AG04450 (cell line): ENCODE measurements around the gene TJP3. TPM values are rescaled to one million over a fixed set of nuclear protein-coding genes. Genes with fewer than 3 reads are reported as not detected.

Experiments
- CTCF ChIA-PET: fragments of 300-600, 350-600 bp; formaldehyde crosslinking; extraction: SDS; loops from one replicate; lab custom pipeline; 2022; ENCODE audit warnings: antibody characterized with exemption, inconsistent platforms; lab: Charles Lee
- POLR2A ChIA-PET: fragments of 350-600 bp; formaldehyde crosslinking; extraction: SDS; loops from one replicate; lab custom pipeline; 2021; ENCODE audit warnings: antibody characterized with exemption, inconsistent platforms; lab: Yijun Ruan, JAX
- DNase-seq: peaks from one replicate; pipeline ENCODE4 v3.0.0-alpha.2; 2011; ENCODE audit warnings: low read depth, low spot score
- H3K27ac ChIP-seq: one replicate; pipeline ENCODE4 v1.5.1; 2012; ENCODE audit warnings: low read depth, low read length, control low read depth
- H3K27me3 ChIP-seq: one replicate; pipeline ENCODE4 v1.6.0; 2012; ENCODE audit warnings: low read length; ENCODE audit not compliant: control insufficient read depth, insufficient read depth
- H3K4me3 ChIP-seq: 2 replicates; pipeline ENCODE4 v1.5.1; 2011; ENCODE audit warnings: mild to moderate bottlenecking, low read depth, low read length, control low read depth
- H3K9me3 ChIP-seq: 2 replicates; pipeline ENCODE4 v1.5.1; 2012; ENCODE audit warnings: low read length; ENCODE audit not compliant: control insufficient read depth, insufficient read depth
- CTCF ChIP-seq: IDR thresholded peaks from 2 replicates; pipeline ENCODE4 v1.5.1; 2011; ENCODE audit warnings: low read depth, low read length, control low read depth, inconsistent platforms
- polyA plus RNA-seq: library from polyadenylated mRNA; depleted of rRNA; stranded (reverse); fragments of >200 nt; gene quantifications from 2 replicates; pipeline ENCODE4 v1.2.3, GENCODE V29; 2011

Gene TJP3
- polyA plus RNA-seq, 1 experiment: not detected

GRCh38 chr19:3743486-3743885 lies 35.3 kb downstream of the TJP3 start:
- H3K27ac ChIP-seq: no peak overlapping the region
- no peak overlapping the region for H3K4me3 ChIP-seq
- ChIA-PET CTCF (no interaction called here), POLR2A (no interaction called here)
- H3K27me3 ChIP-seq: peaks cover 5% of the 10 kb centered on the region
- TF ChIP-seq CTCF: no peak
- DNase-seq: no peak
- H3K9me3 ChIP-seq: no peaks in the 10 kb centered on the region; the same call in 1 of the 2 replicates

- no peak overlapping the region for H3K27ac ChIP-seq
- H3K4me3 ChIP-seq: no peak overlapping the region
- POLR2A ChIA-PET: no interaction called here
- H3K9me3 ChIP-seq: peaks cover 1% of the 10 kb centered on the region; the same call in 1 of the 2 replicates
- no peak for TF ChIP-seq CTCF
- peaks cover 5% of the 10 kb centered on the region for H3K27me3 ChIP-seq
- CTCF ChIA-PET: no interaction called here
- DNase-seq: no peak
Measured at GRCh38 chr19:3745363-3746045, 37.3 kb downstream of the TJP3 start.

GRCh38 chr19:3746371-3747056 lies 38.3 kb downstream of the TJP3 start:
- no peak overlapping the region for H3K27ac ChIP-seq
- POLR2A ChIA-PET: no interaction called here
- DNase-seq: no peak
- H3K9me3 ChIP-seq: peaks cover 4% of the 10 kb centered on the region; the same call in 1 of the 2 replicates
- peaks cover 5% of the 10 kb centered on the region for H3K27me3 ChIP-seq
- H3K4me3 ChIP-seq: no peak overlapping the region
- CTCF ChIA-PET: interaction anchor here (0.6 kb wide), 1 partner anchor 47 kb away, joined by 3 read pairs; no protein-coding TSS in a partner anchor
- TF ChIP-seq CTCF: no peak

- H3K27me3 ChIP-seq: peaks cover 5% of the 10 kb centered on the region
- no peak for TF ChIP-seq CTCF
- CTCF ChIA-PET: no interaction called here
- no peak for DNase-seq
- peaks cover 4% of the 10 kb centered on the region; the same call in 1 of the 2 replicates for H3K9me3 ChIP-seq
- no peak overlapping the region for H3K27ac ChIP-seq
- no peak overlapping the region for H3K4me3 ChIP-seq
- POLR2A ChIA-PET: no interaction called here
Measured at GRCh38 chr19:3748965-3749364, 40.8 kb downstream of the TJP3 start.

- H3K9me3 ChIP-seq: peaks cover 4% of the 10 kb centered on the region; the same call in 1 of the 2 replicates
- POLR2A ChIA-PET: no interaction called here
- TF ChIP-seq CTCF: no peak
- peaks cover 5% of the 10 kb centered on the region for H3K27me3 ChIP-seq
- CTCF ChIA-PET: no interaction called here
- H3K4me3 ChIP-seq: no peak overlapping the region
- DNase-seq: no peak
- no peak overlapping the region for H3K27ac ChIP-seq
Measured at GRCh38 chr19:3750211-3750610, 42.0 kb downstream of the TJP3 start.
